Metanephros (tissue), 2 donors: ENCODE results near the gene JARID2. TPM values are rescaled to one million over a fixed set of nuclear protein-coding genes. Genes with fewer than 3 reads are reported as not detected.

Experiments used
- small RNA-seq: library from RNA; depleted of rRNA; stranded (forward); fragments of <200 nt; gene quantifications from one replicate; pipeline ENCODE3, GENCODE V24; 2014; ENCODE audit warnings: low replicate concordance
- total RNA-seq: library from RNA; depleted of rRNA; stranded (reverse); fragments of >200 nt; gene quantifications from one replicate; pipeline ENCODE4 v1.2.3, GENCODE V29; 2014

JARID2 gene
- 22.6 TPM for total RNA-seq

GRCh38 chr6:15245361-15246216 is at the start of gene JARID2:
Gene JARID2, plus strand, starts transcription at chr6:15246069. Its CDS starts 471 bp downstream, at chr6:15246540.

Small RNA genes lying within 50 kb of the gene (small RNA-seq; reads per million reads assigned to genes)
- not detected for gene RF00001
- gene RNU6-522P: not detected
- not detected for gene RNU6-645P
